Epithelial cell of prostate (primary cell): ENCODE results near the gene LGR6.

Experiments
- DNase-seq: peaks from one replicate; pipeline ENCODE4 v3.0.0-alpha.2; 2011; ENCODE audit warnings: low read depth, low spot score
- H3K27ac ChIP-seq: fragments of 450-650 bp; 2 replicates; pipeline ENCODE4 v1.5.1; 2017; ENCODE audit warnings: mild to moderate bottlenecking

The LGR6 gene

DNA sequence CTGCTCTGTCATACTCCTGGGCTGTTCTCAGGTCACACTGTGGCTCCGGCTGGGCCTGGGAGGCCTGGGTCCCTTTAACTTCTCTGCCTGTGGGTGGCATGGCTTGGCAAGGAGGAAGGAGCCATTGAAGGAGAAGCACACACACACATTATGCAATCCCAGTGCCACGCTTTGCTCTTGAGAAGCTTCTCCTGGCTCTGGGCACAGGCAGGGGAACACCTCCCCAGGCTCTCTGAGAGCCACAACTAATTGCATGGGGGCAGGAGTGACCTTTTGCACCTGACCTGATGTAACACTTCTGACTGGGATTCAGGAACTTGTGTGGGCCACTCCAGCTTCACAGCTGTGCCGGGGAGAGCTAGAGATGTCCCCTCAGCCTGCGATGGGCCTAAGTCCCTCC lies 23.1 kb downstream of the LGR6 start:
- no peak overlapping the region for H3K27ac ChIP-seq
- no peak for DNase-seq

DNA sequence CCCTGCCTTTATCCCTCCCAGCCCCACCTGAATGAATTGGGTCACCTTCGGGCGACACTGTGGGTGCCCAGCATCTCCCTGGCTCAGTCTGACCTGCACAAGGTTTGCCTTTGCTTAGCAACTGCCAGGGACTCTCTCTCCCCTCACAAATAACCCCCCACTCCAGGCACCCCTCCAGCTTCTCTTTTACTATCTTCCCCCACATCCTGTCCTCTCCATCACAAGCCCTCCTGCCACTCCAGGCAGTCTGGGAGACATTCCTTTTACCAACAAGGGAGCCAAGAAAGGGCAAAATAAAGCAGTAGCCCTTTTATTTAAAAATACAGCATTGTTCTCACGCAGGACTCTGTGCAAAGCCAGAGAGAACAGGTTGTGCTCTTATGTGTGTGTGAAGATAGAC lies 23.9 kb downstream of the LGR6 start:
- no peak for DNase-seq
- H3K27ac ChIP-seq: no peak overlapping the region

DNA sequence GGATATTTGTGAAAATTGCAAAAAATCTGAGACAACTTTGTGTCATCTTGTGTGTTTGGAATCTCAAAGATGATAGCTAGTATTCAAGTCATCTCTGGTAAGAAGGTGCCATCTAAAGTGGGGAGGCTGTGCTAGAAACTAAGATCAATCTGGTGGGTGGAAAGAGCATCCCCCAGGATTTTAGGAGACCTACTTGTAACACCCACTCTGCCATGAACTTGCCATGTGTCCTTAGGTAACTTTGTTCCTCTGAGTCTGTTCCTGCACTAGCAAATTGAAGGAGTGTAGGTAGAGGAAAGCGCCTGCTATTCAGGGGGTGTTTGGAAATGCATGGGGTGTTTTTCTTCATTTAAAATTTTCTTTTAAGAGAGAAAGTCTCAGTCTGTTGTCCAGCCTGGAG lies 24.4 kb downstream of the LGR6 start:
- no peak for DNase-seq
- no peak overlapping the region for H3K27ac ChIP-seq

DNA sequence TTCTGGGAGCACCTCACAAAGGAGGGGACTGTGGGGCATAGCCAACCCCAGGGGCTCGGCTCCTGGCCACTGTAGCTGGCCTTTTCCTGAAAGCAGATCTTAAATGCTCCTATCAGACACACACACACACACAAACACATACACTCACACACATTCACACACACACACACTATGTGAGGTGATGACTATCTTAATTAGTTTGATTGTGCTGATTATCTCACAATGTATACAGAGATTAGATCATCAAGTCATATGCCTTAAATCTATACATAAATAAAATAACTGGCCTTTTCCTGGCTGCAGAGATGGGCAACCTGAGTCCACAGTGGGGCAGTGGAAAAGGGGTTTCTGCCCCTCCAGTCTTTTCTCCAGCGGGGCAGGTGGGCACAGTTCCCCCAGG lies 27.1 kb downstream of the LGR6 start:
- no peak for DNase-seq
- H3K27ac ChIP-seq: no peak overlapping the region

DNA sequence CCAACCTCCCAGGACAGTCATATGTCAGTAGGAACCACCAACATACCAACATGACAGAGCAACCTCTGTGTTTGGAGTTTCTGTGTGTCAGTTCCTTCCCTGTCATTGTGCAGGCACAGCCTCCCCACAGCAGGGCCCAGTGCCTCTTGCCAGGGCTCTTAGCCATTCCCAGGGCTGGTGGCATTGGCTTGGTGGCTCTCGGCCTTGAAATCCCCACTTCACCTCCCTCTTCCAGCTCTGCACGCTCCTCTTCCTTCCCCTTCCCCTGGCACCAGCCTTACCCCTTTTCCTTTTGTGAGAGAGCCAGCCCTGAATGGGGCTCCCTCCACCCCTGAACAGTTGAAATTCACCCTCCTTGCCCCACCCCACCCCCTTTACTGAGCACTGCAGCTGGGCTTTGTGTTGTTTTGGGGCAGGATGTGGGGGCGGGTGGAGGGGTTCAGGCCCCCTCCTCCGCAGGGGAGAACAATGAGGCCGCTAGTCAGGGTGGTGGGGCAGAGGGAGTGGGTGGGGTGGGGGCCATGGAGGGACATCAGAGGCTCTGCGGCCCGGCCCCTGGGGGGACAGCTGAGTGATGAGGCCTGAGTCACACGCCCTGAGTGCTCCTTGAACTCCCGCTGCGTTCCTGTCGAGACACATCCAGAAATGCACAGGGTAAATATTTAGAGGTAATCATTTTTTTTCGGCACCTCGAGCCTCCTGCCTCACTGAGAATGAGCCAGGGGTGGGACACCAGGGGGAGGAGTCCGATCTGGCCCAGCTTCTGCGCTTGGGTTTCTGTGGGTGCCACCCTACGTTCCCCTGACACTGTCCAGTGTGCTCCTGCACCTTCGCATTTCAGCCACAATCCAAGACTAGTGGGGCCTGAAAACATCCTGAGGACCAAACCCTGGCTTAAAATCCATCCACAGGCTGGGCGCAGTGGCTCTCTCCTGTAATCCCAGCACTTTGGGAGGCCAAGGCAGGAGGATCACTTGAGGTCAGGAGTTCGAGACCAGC lies 28.6 kb downstream of the LGR6 start:
- peak; percentile 49 for DNase-seq
- H3K27ac ChIP-seq: no peak overlapping the region

DNA sequence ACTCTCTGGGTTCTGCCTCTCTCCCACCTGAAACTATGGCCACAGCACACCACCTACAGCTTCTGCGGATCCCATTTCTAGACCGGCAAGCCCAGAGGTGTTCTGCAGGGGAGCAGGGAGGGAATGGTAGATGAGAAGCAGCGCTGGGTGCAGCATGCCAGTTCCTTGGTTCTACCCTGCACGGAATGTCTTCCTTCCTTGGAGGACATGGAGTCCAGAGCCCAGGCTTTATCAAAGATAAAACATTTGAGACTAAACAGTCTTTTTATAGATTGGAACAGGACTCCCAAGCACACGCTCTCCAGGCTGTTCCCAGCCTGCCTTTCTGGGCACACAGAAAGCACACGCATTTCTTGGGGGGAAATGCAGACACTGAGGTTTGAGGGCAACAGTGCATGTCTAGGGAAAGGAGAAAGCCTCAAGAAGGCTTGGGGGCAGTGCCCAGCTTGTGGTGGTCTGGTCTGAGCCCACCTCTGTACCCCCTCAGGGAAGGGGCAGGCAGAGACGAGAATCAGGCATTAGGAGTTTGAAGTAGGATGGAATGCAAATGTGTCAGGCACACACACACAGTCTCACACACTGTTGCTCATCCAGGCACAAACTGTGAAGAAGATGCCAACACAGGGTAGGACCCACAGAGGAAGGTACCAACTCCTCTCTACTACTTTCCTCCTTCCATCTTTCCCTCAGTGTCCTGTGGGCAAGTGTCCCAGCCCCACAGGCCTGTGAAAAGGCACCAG lies 29.7 kb downstream of the LGR6 start:
- no peak for DNase-seq
- H3K27ac ChIP-seq: no peak overlapping the region

DNA sequence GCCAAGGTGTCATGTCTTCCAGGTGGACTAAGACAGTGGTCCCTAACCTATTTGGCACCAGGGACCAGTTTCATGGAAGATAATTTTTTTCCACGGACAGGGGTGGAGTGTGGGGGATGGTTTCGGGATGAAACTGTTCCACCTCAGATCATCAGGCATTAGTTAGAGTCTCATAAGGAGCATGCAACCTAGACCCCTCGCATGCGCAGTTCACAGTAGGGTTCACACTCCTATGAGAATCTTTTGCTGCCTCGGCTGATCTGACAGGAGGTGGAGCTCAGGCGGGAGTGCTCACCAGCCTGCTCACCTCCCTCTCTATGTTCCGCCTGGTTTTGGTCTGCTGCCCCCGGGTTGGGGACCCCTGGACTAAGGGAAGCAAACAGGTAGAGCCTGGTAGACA lies 30.9 kb downstream of the LGR6 start:
- H3K27ac ChIP-seq: no peak overlapping the region
- DNase-seq: no peak

DNA sequence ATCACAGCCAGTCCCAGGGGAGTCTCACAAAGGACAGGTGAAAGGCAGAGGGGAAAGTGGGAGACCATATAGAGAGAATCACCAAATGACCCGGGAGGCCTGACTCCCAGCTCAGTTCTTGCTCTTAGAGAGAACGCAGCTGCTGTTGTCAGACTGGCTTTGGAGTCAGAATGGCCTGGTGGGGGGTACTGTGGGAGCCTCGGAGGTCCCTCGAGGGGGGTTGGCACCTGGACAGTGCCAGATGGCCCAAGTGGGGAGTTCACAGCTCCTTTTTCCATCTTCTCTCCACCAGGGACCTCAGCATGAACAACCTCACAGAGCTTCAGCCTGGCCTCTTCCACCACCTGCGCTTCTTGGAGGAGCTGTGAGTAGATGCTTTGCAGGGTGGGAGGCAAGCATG lies 31.5 kb downstream of the LGR6 start:
- H3K27ac ChIP-seq: no peak overlapping the region
- no peak for DNase-seq

DNA sequence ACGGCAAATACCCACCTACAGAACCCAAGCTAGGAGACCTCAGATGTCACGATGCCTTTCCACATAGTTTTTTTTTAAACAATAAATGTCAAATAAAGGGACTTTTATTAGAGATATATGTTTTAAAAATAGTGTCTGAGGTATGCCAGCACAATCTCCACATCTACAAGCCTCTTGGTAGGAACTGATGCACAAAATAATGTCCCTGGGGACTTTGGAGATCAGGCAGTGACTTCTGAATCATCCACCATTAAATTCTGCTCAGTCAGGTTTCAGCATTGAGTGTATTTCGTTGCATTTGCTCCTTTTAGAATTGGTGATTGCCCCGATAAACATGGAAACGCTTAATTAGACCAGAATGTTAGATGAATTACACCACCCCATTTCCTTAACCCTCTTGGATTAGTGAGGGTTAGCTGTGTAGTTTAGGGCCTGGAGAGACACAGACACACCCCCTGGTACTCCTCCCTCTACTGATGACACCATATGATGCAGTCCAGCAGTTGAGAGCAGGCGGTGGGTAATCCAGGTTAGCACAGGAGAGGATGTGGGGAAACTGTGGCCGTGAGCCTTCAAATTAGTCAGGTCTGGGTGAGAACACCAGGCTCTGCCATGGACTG lies 33.6 kb downstream of the LGR6 start:
- no peak overlapping the region for H3K27ac ChIP-seq
- no peak for DNase-seq

DNA sequence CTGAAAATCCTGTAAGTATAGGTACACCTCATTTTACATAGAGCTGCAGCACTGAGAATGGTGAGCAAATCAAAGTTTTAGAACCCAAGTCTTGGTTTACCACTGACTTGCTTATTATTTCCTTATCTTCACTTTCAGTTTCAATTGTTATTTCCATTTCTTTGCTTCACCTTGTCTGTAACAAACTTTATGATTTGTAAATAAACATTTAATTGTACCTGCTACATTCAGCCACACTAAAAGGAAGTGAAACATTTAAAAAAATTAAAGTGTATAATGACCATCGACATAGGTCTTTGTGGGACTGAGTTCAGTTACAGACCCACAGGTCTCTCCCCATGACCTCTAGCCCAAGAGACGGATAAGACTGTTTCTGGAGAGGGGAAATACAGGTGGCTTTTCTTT lies 34.4 kb downstream of the LGR6 start:
- DNase-seq: no peak
- no peak overlapping the region for H3K27ac ChIP-seq

DNA sequence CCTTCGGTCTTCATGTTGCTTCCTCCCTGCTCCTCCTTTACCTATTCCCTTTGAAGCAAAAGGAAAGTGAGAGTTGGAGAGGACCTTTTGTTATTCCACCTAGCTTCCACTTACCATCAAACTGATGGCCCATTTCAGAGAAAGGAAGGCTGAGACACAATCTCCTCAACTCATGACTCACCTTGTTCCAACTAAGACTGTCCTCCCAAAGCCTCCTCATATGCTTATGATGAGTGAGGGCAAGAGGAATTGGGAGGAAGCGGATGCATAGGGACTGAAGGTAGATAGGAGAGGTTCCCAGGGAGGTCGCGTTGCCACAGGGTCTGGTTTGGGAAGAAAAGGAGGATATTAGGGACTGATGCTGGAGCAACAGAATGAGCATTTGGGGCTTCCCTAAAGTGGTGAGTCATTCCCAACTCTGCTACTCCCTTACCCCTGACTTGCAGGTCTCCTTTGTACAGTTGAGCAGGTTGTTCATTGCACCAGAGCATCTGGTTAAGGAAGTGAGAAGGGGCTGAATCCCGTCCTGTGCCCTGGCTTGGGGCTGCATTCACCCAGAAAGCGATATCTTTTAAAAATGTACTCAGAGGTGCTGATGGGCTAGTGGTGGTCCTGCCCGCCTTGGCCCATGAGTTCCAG lies 35.0 kb downstream of the LGR6 start:
- peak overlapping the region; percentile 26 for H3K27ac ChIP-seq
- peak; percentile 34 for DNase-seq

DNA sequence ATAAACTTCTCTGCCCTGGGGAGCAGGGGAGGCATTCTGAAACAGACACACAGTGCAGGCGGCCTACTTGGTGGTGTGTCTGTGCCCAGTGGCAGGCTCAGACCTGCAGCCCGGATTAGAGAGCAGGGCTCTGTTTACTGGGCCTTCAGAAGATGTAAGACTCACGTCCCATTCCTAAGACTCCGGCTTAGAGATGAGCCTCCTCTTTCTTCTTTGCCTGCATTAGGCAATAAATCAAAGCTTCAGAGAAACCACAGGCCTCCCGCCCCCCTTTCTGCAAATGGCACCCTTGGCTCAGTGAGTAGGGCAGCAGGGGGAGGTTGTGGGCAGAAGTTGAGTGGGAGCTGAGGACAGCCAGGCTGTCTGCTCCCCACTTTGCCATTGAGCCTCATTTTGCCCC lies 35.8 kb downstream of the LGR6 start:
- DNase-seq: peak; percentile 57
- H3K27ac ChIP-seq: peak overlapping the region; percentile 26

DNA sequence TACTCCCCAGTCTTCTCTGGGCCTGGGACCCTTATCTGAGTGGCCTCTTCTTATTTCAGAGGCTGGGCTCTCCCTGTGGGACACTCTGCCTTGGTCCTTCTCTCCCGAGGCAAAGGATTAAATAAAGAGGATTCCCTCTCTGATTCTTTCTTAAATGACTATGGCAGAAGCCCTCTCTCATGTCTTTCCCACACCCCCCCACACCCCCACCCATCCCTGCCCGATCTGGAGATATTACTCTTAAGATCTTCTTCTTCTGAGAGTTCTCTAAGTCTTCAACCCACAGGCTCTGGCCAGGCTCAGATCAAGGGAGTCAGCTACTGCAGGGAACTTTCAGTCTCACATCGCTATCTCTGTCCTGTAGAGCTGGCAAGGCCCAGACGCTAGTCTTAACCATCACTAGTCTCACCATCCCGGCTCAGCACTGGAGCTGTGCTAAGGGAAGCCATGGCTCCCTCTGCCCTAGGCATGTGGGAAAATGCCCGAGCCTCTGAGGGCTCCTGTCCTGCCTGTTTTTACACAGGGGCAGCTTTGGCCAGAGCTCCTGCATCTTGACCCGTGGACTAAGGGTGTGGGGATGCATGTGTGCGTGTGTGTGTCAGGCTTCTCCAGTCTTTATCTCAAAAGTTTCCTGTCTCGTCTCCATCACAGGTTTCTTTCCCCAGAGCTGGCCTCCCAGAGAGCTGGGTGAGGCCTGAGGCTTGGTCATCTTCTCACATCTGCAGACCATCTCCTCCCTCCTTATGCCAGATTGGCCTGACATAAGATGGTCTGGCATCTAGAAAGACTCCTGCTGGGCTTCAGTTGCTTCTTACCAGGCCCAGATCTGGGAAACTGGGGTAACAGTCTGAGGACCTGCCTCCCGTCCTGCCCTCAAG lies 36.7 kb downstream of the LGR6 start:
- DNase-seq: no peak

DNA sequence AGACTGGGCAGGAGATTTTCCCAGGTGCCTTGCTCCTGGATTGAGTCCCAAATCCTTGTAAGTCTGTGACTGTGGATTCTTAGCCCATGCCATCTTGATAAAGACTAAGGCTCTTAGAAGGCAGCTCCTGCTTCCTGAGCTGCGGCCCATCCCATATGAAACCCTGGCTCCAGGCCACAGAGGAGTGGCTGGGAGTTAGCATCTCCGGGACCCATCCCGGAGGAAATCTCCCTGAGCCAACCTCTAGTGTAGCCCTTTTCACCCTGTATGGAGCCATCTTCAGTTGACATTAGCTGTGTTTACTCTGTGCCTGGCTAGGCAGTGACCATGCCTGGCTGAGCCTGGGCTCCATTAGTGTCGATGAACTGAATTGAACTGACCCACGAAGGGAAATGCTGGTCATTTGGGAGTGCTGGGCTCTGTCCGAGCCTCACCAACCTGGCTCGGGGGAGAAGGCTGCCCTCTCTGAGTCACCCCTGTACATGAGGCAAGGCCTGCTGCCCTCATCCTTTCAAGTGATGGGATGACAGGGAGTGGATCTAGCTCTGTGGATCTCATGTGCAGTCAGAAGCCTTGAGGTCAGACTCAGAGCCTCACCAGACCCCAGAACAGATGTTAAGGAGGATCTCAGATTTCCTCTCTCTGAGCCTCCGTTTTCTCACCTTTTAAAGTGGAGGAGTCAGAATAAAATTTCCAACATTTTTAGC lies 37.5 kb downstream of the LGR6 start:
- H3K27ac ChIP-seq: no peak overlapping the region
- no peak for DNase-seq

More for the DNA sequence above, 36.7 kb downstream of the LGR6 start:
- no peak overlapping the region for H3K27ac ChIP-seq

DNA sequence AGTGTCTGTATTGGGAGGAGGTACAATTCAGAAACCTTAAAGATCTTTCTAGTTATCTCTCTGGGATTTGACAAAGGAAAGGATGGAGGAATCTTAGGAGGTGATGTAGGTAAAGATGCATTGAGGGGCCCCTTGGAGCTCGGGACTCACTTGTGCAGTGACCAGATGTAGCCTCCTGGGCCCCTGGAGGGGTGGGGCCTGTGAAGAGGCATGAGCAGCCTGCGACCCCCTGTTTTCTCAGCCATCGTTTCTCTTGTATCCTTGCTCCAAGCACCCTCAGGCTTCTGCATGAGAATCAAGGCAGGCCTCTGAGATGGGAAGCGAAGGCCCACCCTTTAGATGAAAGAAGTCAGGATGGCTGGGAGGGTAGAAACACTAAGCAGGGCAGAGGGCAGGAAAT lies 39.6 kb downstream of the LGR6 start:
- no peak for DNase-seq
- H3K27ac ChIP-seq: no peak overlapping the region

DNA sequence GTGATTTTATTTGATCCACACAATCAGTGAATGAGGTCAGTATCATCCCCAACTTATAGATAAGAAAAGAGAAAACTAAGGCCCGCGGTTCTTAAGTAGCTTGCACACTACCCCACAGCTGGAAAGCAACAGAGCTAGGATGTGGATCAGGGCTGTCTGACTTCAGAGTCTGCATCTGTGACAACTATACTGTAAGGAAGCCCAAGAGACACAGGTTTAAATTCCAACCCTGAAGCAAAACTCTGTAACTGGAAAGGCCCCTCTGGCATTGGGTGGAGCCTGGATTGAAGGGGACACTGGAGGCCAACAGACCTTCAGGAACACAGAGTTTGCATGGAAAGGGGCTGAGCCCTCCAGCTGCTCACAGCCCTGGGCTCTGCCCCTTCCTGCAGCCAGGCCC lies 40.2 kb downstream of the LGR6 start:
- DNase-seq: no peak
- H3K27ac ChIP-seq: no peak overlapping the region

DNA sequence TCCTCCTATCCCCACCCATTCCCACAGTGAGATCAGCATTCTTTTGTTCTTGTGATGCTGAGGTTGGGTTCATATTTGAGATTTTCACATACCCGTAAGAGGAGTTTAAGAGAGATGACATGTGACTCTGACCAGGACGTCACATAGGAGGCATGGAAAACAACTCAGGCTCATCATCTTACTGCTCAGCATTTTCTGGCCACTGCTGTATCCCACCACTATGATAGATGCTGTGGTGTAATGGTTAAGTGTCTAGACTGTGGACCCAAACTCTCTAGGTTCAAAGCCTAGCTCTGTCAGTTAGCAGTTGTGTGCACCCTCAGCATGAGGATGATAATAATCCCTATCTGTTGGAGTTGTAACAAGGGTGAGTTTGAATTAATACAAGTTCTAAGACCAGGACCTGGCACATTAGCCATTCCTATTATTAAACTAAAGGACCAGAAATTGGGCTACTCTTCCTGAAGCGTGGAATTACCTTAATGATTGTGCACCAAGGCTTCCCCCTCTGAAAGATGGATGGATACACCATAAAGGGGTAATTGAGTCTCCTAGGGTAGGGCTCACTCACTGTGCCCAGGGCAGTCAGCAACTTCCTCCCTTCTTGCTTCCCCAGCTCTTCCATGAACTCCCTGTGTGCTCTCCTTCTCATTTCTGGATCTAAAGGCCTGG lies 40.9 kb downstream of the LGR6 start:
- H3K27ac ChIP-seq: no peak overlapping the region
- no peak for DNase-seq

DNA sequence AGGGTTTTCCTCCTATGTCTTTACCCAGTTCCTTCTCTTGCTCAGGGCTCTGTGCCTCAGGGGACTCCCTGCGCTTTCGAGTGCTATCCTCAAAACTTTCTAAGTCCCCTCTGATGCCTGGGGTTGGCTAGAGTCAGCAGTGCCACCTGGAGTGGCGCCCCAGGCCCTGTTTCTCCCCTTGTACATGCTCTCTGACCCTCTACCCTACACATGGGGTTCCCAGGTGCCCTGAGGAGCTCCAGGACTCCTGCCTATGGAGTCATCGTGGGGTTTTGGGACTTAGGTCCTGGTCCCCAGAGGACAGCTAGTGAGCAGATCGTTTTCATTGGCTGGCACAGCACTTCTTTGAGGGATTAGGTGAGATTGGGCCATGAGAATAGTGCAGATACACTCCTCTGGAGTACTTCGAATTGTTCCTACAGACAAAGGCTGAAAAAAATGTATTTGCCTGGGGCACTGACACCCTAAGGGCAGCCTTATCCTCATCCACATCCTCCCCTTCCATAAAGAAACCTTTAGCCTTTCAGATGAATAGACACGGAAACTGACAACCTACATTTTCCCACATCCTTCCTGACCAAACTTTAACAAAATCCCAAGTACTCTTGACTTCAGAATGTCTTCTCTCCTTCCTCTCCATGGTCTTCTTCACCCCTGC lies 41.5 kb downstream of the LGR6 start:
- H3K27ac ChIP-seq: peak overlapping the region; percentile 69
- DNase-seq: no peak
